SK-N-SH (cell line): ENCODE measurements around the gene ESD. TPM values are rescaled to one million over a fixed set of nuclear protein-coding genes. Genes with fewer than 3 reads are reported as not detected.

Experiments used
- CTCF ChIA-PET: fragments of 300-600, 350-600 bp; formaldehyde crosslinking; extraction: SDS; loops from one replicate; lab custom pipeline; 2021; lab: Yijun Ruan, JAX
- POLR2A ChIA-PET: fragments of 350-600 bp; sonication (Branson Sonifier 250); formaldehyde crosslinking; extraction: SDS; loops from one replicate; lab custom pipeline; 2020; ENCODE audit warnings: antibody characterized with exemption, inconsistent platforms; lab: Yijun Ruan, JAX
- DNase-seq: peaks from one replicate; pipeline ENCODE4 v3.0.0; 2012
- H2AFZ ChIP-seq: fragments of 200-600 bp; sonication (generic); 2 replicates; pipeline ENCODE4 v1.8.1; 2016; ENCODE audit warnings: antibody characterized with exemption, mild to moderate bottlenecking, low read depth
- H3F3A ChIP-seq: fragments of 200-600 bp; sonication (generic); replicated peaks from 2 replicates; pipeline ENCODE3; 2016; ENCODE audit warnings: antibody characterized with exemption, mild to moderate bottlenecking; ENCODE audit not compliant: insufficient read depth
- H3K27ac ChIP-seq, 2 experiments: fragments of 200-500 bp in 1 of 2; fragments of 200-600 bp in 1 of 2; sonication (Bioruptor generic) in 1 of 2; sonication (generic), shearing (Covaris generic) in 1 of 2; 2 replicates each; pipeline versions ENCODE4 v1.5.1 to v1.6.1; 2014 to 2016; ENCODE audit warnings: low read depth in 2 of 2, inconsistent platforms in 1 of 2, low read length in 1 of 2, mild to moderate bottlenecking in 1 of 2, mixed read lengths in 1 of 2
- H3K27me3 ChIP-seq: fragments of 200-600 bp; sonication (generic), shearing (Covaris generic); 2 replicates; pipeline ENCODE4 v1.6.1; 2016; ENCODE audit warnings: mixed run types; ENCODE audit not compliant: insufficient read depth
- H3K36me3 ChIP-seq, 2 experiments: fragments of 200-500 bp in 1 of 2; fragments of 200-600 bp in 1 of 2; sonication (Bioruptor generic) in 1 of 2; sonication (generic) in 1 of 2; replicated peaks in 1 of 2; 2 replicates each; pipeline versions ENCODE3 to v1.5.1; 2014 to 2016; ENCODE audit warnings: low read length in 1 of 2, mild to moderate bottlenecking in 1 of 2; ENCODE audit not compliant: insufficient read depth in 2 of 2, control insufficient read depth in 1 of 2
- H3K4me1 ChIP-seq, 2 experiments: fragments of 200-500 bp in 1 of 2; fragments of 200-600 bp in 1 of 2; sonication (Bioruptor generic) in 1 of 2; sonication (generic), shearing (Covaris generic) in 1 of 2; 2 replicates each; pipeline versions ENCODE4 v1.5.1 to v1.6.1; 2014 to 2016; ENCODE audit warnings: low read depth in 1 of 2, low read length in 1 of 2, mixed run types in 1 of 2; ENCODE audit not compliant: insufficient read depth in 2 of 2, control insufficient read depth in 1 of 2
- H3K4me2 ChIP-seq: fragments of 200-600 bp; sonication (generic), shearing (Covaris generic); 2 replicates; pipeline ENCODE4 v1.6.1; 2017; ENCODE audit warnings: mixed run types
- H3K4me3 ChIP-seq, 2 experiments: fragments of 200-500 bp in 1 of 2; fragments of 200-600 bp in 1 of 2; sonication (Bioruptor generic) in 1 of 2; sonication (generic), shearing (Covaris generic) in 1 of 2; 2 replicates each; pipeline versions ENCODE4 v1.5.1 to v1.8.1; 2014 to 2016; ENCODE audit warnings: low read depth in 2 of 2, inconsistent platforms in 1 of 2, low read length in 1 of 2, mild to moderate bottlenecking in 1 of 2, mixed read lengths in 1 of 2, moderate library complexity in 1 of 2
- H3K79me2 ChIP-seq: fragments of 200-600 bp; sonication (generic); 2 replicates; pipeline ENCODE4 v1.8.1; 2017; ENCODE audit warnings: mild to moderate bottlenecking; ENCODE audit not compliant: insufficient read depth
- H3K9ac ChIP-seq: fragments of 200-600 bp; sonication (generic); 2 replicates; pipeline ENCODE4 v1.6.1; 2017; ENCODE audit warnings: mixed run types
- H3K9me2 ChIP-seq: fragments of 200-600 bp; sonication (generic); 2 replicates; pipeline ENCODE4 v1.6.1; 2017; ENCODE audit warnings: mixed run types
- H3K9me3 ChIP-seq: fragments of 200-600 bp; sonication (generic); 2 replicates; pipeline ENCODE4 v1.6.1; 2017; ENCODE audit warnings: mixed run types, mild to moderate bottlenecking, moderate library complexity
- H4K20me1 ChIP-seq: fragments of 200-600 bp; sonication (generic); 2 replicates; pipeline ENCODE4 v1.6.1; 2017; ENCODE audit warnings: mild to moderate bottlenecking, mixed run types; ENCODE audit not compliant: insufficient read depth
- EP300 ChIP-seq, 2 experiments: IDR thresholded peaks; 2 replicates each; pipeline versions ENCODE4 v1.4.0 to v1.6.1; 2012; ENCODE audit warnings: borderline replicate concordance in 1 of 2, low read depth in 1 of 2, low read length in 1 of 2
- EZH2phosphoT487 ChIP-seq: fragments of 200-600 bp; sonication (generic); IDR thresholded peaks from 2 replicates; pipeline ENCODE4 v1.6.1; 2017; ENCODE audit warnings: low read depth, mixed run types, mild to moderate bottlenecking, antibody characterized with exemption, moderate library complexity, borderline replicate concordance
- FOXJ3 ChIP-seq: sonication (generic); formaldehyde crosslinking; IDR thresholded peaks from 2 replicates; pipeline ENCODE4 v1.5.1; 2020; ENCODE audit warnings: mild to moderate bottlenecking, missing genetic modification reagents
- NFIC ChIP-seq: IDR thresholded peaks from 2 replicates; pipeline ENCODE4 v1.4.0; 2012; ENCODE audit warnings: borderline replicate concordance
- NRF1 ChIP-seq: IDR thresholded peaks from 2 replicates; pipeline ENCODE4 v1.6.1; 2012; ENCODE audit warnings: low read depth, mild to moderate bottlenecking, low read length
- RAD21 ChIP-seq: IDR thresholded peaks from 2 replicates; pipeline ENCODE4 v1.6.1; 2012; ENCODE audit warnings: mild to moderate bottlenecking, low read length
- RCOR1 ChIP-seq: fragments of 150-350 bp; IDR thresholded peaks from 2 replicates; pipeline ENCODE4 v1.6.1; 2017; ENCODE audit warnings: antibody characterized with exemption, low read length
- RXRA ChIP-seq: IDR thresholded peaks from 2 replicates; pipeline ENCODE4 v1.4.0; 2012; ENCODE audit warnings: low read depth, mild to moderate bottlenecking, borderline replicate concordance
- SMC3 ChIP-seq: IDR thresholded peaks from 2 replicates; pipeline ENCODE4 v1.6.1; 2012; ENCODE audit warnings: low read depth, low read length, improper control_type of control experiment
- TCF12 ChIP-seq: IDR thresholded peaks from 2 replicates; pipeline ENCODE4 v1.4.0; 2012
- TEAD4 ChIP-seq: IDR thresholded peaks from 2 replicates; pipeline ENCODE4 v1.4.0; 2012; ENCODE audit warnings: mild to moderate bottlenecking, borderline replicate concordance; ENCODE audit not compliant: insufficient read depth
- WGBS: methylation state at CpG from one replicate; pipeline ENCODE4 v1.1.6; 2017; ENCODE audit warnings: low lambda C conversion rate; 5-methylcytosine and 5-hydroxymethylcytosine counted together
- polyA plus RNA-seq, 3 experiments: library from polyadenylated mRNA; depleted of rRNA; stranded (reverse); fragments of >200 nt; gene quantifications; 2 replicates each; pipeline ENCODE4 v1.2.3, GENCODE V29; 2012
- TF ChIP-seq, protein P1 (sequence below): IDR thresholded peaks from 2 replicates; pipeline ENCODE4; 2012
- TF ChIP-seq, protein P2 (sequence below): fragments of 150-350 bp; IDR thresholded peaks from 2 replicates; pipeline ENCODE4 v1.6.1; 2016; ENCODE audit warnings: mild to moderate bottlenecking, low read depth, low read length
- TF ChIP-seq, protein P3 (sequence below): IDR thresholded peaks from 2 replicates; pipeline ENCODE4 v1.6.1; 2012; ENCODE audit warnings: mild to moderate bottlenecking, low read depth, low read length, moderate library complexity

The ESD gene
- polyA plus RNA-seq, 1 of the 3 experiments (the other 2 are of a cell fraction) = 80.9 TPM

DNA sequence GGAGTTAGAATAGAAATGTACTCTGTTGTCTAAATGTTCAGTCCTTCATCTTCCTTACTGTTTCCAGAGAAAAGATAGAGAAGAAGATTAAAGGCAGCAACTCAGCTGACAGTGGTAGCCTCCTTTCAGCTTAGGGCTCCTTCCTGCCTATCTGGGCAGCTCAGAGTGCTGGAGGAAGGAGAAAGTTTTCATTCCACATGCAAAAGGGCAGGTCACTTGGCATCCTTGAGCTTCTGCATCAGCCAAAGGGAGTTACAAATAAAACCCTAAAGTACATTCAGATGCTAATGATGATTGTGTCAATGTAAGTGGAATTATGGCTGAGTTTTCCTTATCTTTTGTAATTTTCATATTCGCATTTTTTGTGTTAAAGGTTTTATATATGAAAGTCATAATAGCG, 58.9 kb downstream of the ESD start:
- POLR2A ChIA-PET = no interaction called here
- no peak overlapping the region for H2AFZ ChIP-seq
- H3K9ac ChIP-seq = no peak overlapping the region
- H3K4me3 ChIP-seq = no peak overlapping the region
- CTCF ChIA-PET = interaction anchor here (0.9 kb wide), 1 partner anchor 16 kb away, joined by 3 read pairs; no protein-coding TSS in a partner anchor
- H3K4me1 ChIP-seq = peaks cover 6 to 7% of the 10 kb centered on the region in 2 experiments; a peak in 3 of 4 replicates
- TF ChIP-seq EZH2phosphoT487 = no peak
- no peak for TF ChIP-seq RAD21
- TF ChIP-seq, protein P1, sequence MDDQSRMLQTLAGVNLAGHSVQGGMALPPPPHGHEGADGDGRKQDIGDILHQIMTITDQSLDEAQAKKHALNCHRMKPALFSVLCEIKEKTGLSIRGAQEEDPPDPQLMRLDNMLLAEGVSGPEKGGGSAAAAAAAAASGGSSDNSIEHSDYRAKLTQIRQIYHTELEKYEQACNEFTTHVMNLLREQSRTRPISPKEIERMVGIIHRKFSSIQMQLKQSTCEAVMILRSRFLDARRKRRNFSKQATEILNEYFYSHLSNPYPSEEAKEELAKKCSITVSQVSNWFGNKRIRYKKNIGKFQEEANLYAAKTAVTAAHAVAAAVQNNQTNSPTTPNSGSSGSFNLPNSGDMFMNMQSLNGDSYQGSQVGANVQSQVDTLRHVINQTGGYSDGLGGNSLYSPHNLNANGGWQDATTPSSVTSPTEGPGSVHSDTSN = no peak
- TF ChIP-seq TCF12 = no peak
- no peak for TF ChIP-seq NRF1
- TF ChIP-seq TEAD4 = no peak
- TF ChIP-seq, protein P2, sequence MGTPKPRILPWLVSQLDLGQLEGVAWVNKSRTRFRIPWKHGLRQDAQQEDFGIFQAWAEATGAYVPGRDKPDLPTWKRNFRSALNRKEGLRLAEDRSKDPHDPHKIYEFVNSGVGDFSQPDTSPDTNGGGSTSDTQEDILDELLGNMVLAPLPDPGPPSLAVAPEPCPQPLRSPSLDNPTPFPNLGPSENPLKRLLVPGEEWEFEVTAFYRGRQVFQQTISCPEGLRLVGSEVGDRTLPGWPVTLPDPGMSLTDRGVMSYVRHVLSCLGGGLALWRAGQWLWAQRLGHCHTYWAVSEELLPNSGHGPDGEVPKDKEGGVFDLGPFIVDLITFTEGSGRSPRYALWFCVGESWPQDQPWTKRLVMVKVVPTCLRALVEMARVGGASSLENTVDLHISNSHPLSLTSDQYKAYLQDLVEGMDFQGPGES = no peak
- TF ChIP-seq SMC3 = no peak
- no peak for TF ChIP-seq FOXJ3 (CRISPR knock-in tag)
- TF ChIP-seq EP300 (IDR thresholded peaks at IDR 0.05; ENCODE audit: borderline replicate concordance in 1 of 2, low read depth in 1 of 2, low read length in 1 of 2) = no peak
- TF ChIP-seq, protein P3, sequence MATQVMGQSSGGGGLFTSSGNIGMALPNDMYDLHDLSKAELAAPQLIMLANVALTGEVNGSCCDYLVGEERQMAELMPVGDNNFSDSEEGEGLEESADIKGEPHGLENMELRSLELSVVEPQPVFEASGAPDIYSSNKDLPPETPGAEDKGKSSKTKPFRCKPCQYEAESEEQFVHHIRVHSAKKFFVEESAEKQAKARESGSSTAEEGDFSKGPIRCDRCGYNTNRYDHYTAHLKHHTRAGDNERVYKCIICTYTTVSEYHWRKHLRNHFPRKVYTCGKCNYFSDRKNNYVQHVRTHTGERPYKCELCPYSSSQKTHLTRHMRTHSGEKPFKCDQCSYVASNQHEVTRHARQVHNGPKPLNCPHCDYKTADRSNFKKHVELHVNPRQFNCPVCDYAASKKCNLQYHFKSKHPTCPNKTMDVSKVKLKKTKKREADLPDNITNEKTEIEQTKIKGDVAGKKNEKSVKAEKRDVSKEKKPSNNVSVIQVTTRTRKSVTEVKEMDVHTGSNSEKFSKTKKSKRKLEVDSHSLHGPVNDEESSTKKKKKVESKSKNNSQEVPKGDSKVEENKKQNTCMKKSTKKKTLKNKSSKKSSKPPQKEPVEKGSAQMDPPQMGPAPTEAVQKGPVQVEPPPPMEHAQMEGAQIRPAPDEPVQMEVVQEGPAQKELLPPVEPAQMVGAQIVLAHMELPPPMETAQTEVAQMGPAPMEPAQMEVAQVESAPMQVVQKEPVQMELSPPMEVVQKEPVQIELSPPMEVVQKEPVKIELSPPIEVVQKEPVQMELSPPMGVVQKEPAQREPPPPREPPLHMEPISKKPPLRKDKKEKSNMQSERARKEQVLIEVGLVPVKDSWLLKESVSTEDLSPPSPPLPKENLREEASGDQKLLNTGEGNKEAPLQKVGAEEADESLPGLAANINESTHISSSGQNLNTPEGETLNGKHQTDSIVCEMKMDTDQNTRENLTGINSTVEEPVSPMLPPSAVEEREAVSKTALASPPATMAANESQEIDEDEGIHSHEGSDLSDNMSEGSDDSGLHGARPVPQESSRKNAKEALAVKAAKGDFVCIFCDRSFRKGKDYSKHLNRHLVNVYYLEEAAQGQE = no peak
- TF ChIP-seq NFIC = no peak
- TF ChIP-seq RXRA = no peak
- no peak for TF ChIP-seq RCOR1
- no peaks in the 10 kb centered on the region for H3K9me2 ChIP-seq
- peaks cover 8% of the 10 kb centered on the region for H3F3A ChIP-seq
- no peaks in the 10 kb centered on the region for H3K79me2 ChIP-seq
- no peak for DNase-seq
- WGBS = 99% methylated on average over 2 of the region's 2 CpGs
- H3K27ac ChIP-seq = no peak overlapping the region
- H3K9me3 ChIP-seq = no peaks in the 10 kb centered on the region
- H3K36me3 ChIP-seq = peaks cover 38 to 42% of the 10 kb centered on the region in 2 experiments
- H3K4me2 ChIP-seq = no peak overlapping the region
- H4K20me1 ChIP-seq = no peaks in the 10 kb centered on the region
- no peaks in the 10 kb centered on the region for H3K27me3 ChIP-seq
